ENCODE results near the gene PDE3A.

- TF ChIP-seq CTCF (conservative IDR thresholded peaks at IDR 0.05; ENCODE audit: low read depth, low read length) = no peak
- TF ChIP-seq EZH2 (IDR thresholded peaks at IDR 0.05; ENCODE audit: low read length, unreplicated experiment) = no peak
- no peak for TF ChIP-seq EZH2phosphoT487 (IDR thresholded peaks at IDR 0.05; ENCODE audit: borderline replicate concordance, low read length)
Measured at GRCh38 chr12:20527417-20528163, 159.3 kb downstream of the PDE3A start.

Data from PC-3 (cell line).